ENCODE measurements around the gene EHHADH.
A peak's percentile ranks its signal among the peaks of the same experiment; 100 is the strongest.

EHHADH gene

GRCh38 chr3:185199671-185200070 is 54.2 kb downstream of the EHHADH start:
- DNase-seq (ENCODE audit: low read depth, low spot score), result no peak
- no peak for TF ChIP-seq POLR2AphosphoS5 (IDR thresholded peaks at IDR 0.05; ENCODE audit: borderline replicate concordance, low read depth, low read length)
- no peak for TF ChIP-seq EZH2 (IDR thresholded peaks at IDR 0.05)
- TF ChIP-seq FOXP2 (optimal IDR thresholded peaks at IDR 0.05; ENCODE audit: control extremely low read depth, extremely low read length, insufficient read depth), result no peak
- no peaks in the 10 kb centered on the region; the same call in 1 of the 2 replicates for H3K36me3 ChIP-seq (ENCODE audit: insufficient read depth, low read length)
- no peak overlapping the region for H3K4me3 ChIP-seq
- H3K27ac ChIP-seq, result no peak overlapping the region
- no peaks in the 10 kb centered on the region for H3K9me3 ChIP-seq (ENCODE audit: low read depth, low read length)
- no peak overlapping the region for H3K9ac ChIP-seq (ENCODE audit: insufficient read length)

DNA sequence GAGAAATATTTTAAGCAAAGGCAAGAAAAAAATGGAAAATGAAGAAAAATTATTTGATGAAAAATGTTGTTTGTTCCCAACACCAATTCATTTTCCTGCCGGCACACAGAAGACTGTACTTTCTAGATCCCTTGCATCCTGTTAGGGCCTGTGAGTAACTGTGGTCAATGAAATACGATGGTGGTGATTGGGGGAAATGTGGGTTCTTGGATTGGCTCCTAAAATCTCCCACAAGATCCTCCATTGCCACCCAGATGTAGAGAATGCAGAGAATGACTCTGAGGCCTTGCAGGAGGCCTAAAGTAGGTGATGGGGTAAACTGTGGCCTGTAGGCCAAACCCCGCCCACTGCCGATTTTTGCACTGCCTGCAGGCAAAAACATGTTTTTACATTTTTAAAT is 54.6 kb downstream of the EHHADH start:
- TF ChIP-seq EZH2 (IDR thresholded peaks at IDR 0.05) (no peak), FOXP2 (optimal IDR thresholded peaks at IDR 0.05; ENCODE audit: control extremely low read depth, extremely low read length, insufficient read depth) (no peak), POLR2AphosphoS5 (IDR thresholded peaks at IDR 0.05; ENCODE audit: borderline replicate concordance, low read depth, low read length) (no peak)
- no peak for DNase-seq (ENCODE audit: low read depth, low spot score)

DNA sequence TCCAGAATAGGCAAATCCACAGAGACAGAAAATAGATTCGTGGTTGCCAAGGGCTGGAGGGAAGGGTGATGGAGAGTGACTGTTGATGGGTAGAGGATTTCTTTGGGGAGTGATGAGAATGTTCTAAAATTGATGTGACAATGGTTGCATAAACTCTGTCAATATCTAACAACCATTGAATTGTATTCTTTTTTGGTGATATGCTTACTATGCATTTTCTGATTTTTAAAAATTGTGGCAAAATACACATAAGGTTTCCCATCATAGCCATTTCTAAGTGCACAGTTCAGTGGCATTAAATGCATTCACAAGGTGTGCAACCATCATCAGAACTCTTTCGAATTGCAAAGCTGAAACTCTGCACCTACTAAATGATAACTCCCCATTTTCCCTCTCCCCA is 56.8 kb downstream of the EHHADH start:
- Histone ChIP-seq H3K27ac (no peak overlapping the region), H3K4me3 (no peak overlapping the region), H3K9ac (ENCODE audit: insufficient read length) (no peak overlapping the region), H3K9me3 (ENCODE audit: low read depth, low read length) (no peaks in the 10 kb centered on the region), H3K36me3 (ENCODE audit: insufficient read depth, low read length) (peaks cover 4% of the 10 kb centered on the region; the same call in 1 of the 2 replicates)
- no peak for DNase-seq (ENCODE audit: low read depth, low spot score)
- no peak for TF ChIP-seq EZH2 (IDR thresholded peaks at IDR 0.05)
- TF ChIP-seq POLR2AphosphoS5 (IDR thresholded peaks at IDR 0.05; ENCODE audit: borderline replicate concordance, low read depth, low read length), result no peak
- no peak for TF ChIP-seq FOXP2 (optimal IDR thresholded peaks at IDR 0.05; ENCODE audit: control extremely low read depth, extremely low read length, insufficient read depth)

More for the DNA sequence above, 54.6 kb downstream of the EHHADH start:
- Histone ChIP-seq H3K36me3 (ENCODE audit: insufficient read depth, low read length) (no peaks in the 10 kb centered on the region; the same call in 1 of the 2 replicates), H3K9ac (ENCODE audit: insufficient read length) (no peak overlapping the region), H3K27ac (no peak overlapping the region), H3K9me3 (ENCODE audit: low read depth, low read length) (no peaks in the 10 kb centered on the region), H3K4me3 (no peak overlapping the region)

DNA sequence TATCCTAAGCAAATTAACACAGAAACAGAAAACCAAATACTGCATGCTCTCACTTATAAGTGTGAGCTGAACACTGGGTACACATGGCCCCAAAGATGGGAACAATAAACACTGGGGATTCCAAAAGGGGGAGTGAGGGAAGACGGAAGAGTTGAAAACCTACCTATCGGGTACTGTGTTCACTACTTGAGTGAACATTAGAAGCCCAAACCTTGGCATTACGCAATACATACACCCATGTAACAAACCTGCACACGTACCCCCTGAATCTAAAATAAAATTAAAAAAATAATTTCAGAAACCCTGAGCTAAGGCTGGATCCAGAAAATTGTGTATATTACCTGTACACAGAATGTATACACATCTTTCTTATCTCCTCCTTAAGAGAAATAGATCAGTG is 58.2 kb downstream of the EHHADH start:
- no peak for DNase-seq (ENCODE audit: low read depth, low spot score)
- no peak overlapping the region for H3K4me3 ChIP-seq
- H3K9ac ChIP-seq (ENCODE audit: insufficient read length), result no peak overlapping the region
- no peaks in the 10 kb centered on the region for H3K9me3 ChIP-seq (ENCODE audit: low read depth, low read length)
- H3K27ac ChIP-seq, result no peak overlapping the region
- H3K36me3 ChIP-seq (ENCODE audit: insufficient read depth, low read length), result peaks cover 4% of the 10 kb centered on the region; the same call in 1 of the 2 replicates
- no peak for TF ChIP-seq EZH2 (IDR thresholded peaks at IDR 0.05)
- TF ChIP-seq POLR2AphosphoS5 (IDR thresholded peaks at IDR 0.05; ENCODE audit: borderline replicate concordance, low read depth, low read length), result no peak
- no peak for TF ChIP-seq FOXP2 (optimal IDR thresholded peaks at IDR 0.05; ENCODE audit: control extremely low read depth, extremely low read length, insufficient read depth)

DNA sequence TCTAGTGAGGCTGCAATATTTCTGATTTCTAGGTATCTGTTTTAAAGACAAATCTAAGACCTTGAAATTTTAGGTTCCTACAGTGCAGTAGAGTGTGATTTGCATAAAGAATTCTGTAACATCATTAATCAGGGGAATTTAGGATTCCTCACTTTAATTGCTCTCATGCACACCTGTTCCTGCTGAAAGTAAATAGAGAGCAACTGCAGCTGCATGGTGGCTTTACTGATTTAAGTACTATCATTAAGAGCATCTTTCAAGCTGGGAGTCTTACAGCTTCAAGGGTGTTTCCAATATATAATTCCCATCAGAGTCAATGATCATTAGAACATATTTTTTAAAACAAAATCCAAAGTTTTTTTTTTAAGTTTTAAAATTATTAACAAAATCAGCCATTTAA is 65.0 kb downstream of the EHHADH start:
- no peak overlapping the region for H3K9ac ChIP-seq (ENCODE audit: insufficient read length)
- DNase-seq (ENCODE audit: low read depth, low spot score), result no peak
- H3K4me3 ChIP-seq, result no peak overlapping the region
- TF ChIP-seq EZH2 (IDR thresholded peaks at IDR 0.05) (no peak), FOXP2 (optimal IDR thresholded peaks at IDR 0.05; ENCODE audit: control extremely low read depth, extremely low read length, insufficient read depth) (no peak), POLR2AphosphoS5 (IDR thresholded peaks at IDR 0.05; ENCODE audit: borderline replicate concordance, low read depth, low read length) (no peak)
- H3K36me3 ChIP-seq (ENCODE audit: insufficient read depth, low read length), result peaks cover 4% of the 10 kb centered on the region; the same call in 1 of the 2 replicates
- H3K27ac ChIP-seq, result no peak overlapping the region
- no peaks in the 10 kb centered on the region for H3K9me3 ChIP-seq (ENCODE audit: low read depth, low read length)

DNA sequence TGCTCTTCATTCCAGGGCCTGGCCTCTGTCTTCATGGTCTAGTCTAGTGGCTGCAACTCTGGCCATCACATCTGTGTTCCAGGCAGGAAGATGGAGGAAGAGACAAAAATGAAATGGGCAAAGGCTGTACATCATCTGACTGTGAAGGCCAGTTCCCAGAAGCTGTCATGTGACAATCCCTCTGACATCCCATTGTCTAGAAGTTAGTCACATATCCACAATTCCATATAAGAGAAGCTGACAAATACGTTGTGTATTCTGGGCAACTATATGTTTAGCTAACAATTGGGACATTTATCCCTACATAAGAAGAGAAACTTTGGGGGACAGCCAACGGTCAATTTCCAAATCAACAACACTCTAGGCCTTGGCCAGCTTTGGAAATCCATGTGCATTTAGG is 66.5 kb downstream of the EHHADH start:
- Histone ChIP-seq H3K27ac (no peak overlapping the region), H3K36me3 (ENCODE audit: insufficient read depth, low read length) (no peaks in the 10 kb centered on the region), H3K9ac (ENCODE audit: insufficient read length) (no peak overlapping the region), H3K4me3 (no peak overlapping the region), H3K9me3 (ENCODE audit: low read depth, low read length) (no peaks in the 10 kb centered on the region)
- TF ChIP-seq EZH2 (IDR thresholded peaks at IDR 0.05), result no peak
- TF ChIP-seq POLR2AphosphoS5 (IDR thresholded peaks at IDR 0.05; ENCODE audit: borderline replicate concordance, low read depth, low read length), result no peak
- no peak for DNase-seq (ENCODE audit: low read depth, low spot score)

DNA sequence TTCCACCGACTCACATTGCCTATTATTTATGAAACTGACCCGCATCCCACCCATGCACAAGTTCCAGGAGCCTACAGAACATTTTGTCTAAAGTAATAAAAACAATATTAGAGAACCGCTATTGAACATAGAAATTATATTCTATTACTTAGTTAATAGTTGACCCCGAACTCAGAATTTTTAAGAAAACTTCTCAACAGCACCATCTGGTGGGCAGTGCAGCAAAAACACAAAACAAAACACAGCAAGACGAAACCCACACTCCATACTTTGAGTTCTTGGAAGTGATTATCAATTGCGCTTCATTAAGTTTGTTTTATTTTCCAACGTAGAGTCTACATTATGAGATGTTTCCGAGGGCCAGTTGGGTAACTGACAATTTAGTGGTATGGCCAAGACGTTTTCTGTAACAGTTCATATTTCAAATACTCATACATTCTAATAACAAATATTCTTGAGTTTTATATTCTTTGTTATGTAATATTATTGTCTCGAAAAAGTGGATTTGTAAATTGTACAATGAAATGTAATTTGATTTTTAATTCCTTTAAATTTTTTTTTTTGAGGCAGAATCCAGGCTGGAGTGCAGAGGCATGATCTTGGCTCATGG is 77.0 kb downstream of the EHHADH start:
- no peak for TF ChIP-seq EZH2 (IDR thresholded peaks at IDR 0.05)
- no peak for TF ChIP-seq FOXP2 (optimal IDR thresholded peaks at IDR 0.05; ENCODE audit: control extremely low read depth, extremely low read length, insufficient read depth)
- TF ChIP-seq POLR2AphosphoS5 (IDR thresholded peaks at IDR 0.05; ENCODE audit: borderline replicate concordance, low read depth, low read length), result no peak
- peak; percentile 73 for DNase-seq (ENCODE audit: low read depth, low spot score)
- no peaks in the 10 kb centered on the region for H3K9me3 ChIP-seq (ENCODE audit: low read depth, low read length)
- H3K36me3 ChIP-seq (ENCODE audit: insufficient read depth, low read length), result no peaks in the 10 kb centered on the region
- H3K27ac ChIP-seq, result peak overlapping the region; percentile 84
- peak overlapping the region; percentile 55 for H3K4me3 ChIP-seq
- no peak overlapping the region for H3K9ac ChIP-seq (ENCODE audit: insufficient read length)

GRCh38 chr3:185175370-185175987 is 78.4 kb downstream of the EHHADH start:
- DNase-seq (ENCODE audit: low read depth, low spot score), result no peak
- no peaks in the 10 kb centered on the region for H3K9me3 ChIP-seq (ENCODE audit: low read depth, low read length)
- no peaks in the 10 kb centered on the region for H3K36me3 ChIP-seq (ENCODE audit: insufficient read depth, low read length)
- H3K4me3 ChIP-seq, result peak overlapping the region; percentile 67
- TF ChIP-seq POLR2AphosphoS5 (IDR thresholded peaks at IDR 0.05; ENCODE audit: borderline replicate concordance, low read depth, low read length) (0 out of 2 replicates have a peak, but pooled peaks have one; percentile 14), EZH2 (IDR thresholded peaks at IDR 0.05) (no peak), FOXP2 (optimal IDR thresholded peaks at IDR 0.05; ENCODE audit: control extremely low read depth, extremely low read length, insufficient read depth) (peak; percentile 34)
- peak overlapping the region; percentile 62 for H3K9ac ChIP-seq (ENCODE audit: insufficient read length)
- peak overlapping the region; percentile 84 for H3K27ac ChIP-seq

All from SK-N-MC (cell line).